BLaER1 (cell line): ENCODE results near the gene KRTAP9-1.
"Not testable (repeated sequence)": the region's sequence is repeated elsewhere in the genome, so short reads cannot be mapped to it uniquely, and the experiment has no call there.

ENCODE experiments used
- H3K27ac ChIP-seq: shearing (Covaris generic); formaldehyde crosslinking; 2 replicates; pipeline ENCODE4 v1.8.1; 2022
- H3K27me3 ChIP-seq: shearing (Covaris generic); formaldehyde crosslinking; 2 replicates; pipeline ENCODE4 v1.8.1; 2022
- H3K36me3 ChIP-seq: shearing (Covaris generic); formaldehyde crosslinking; 2 replicates; pipeline ENCODE4 v1.8.1; 2022
- H3K4me1 ChIP-seq: shearing (Covaris generic); formaldehyde crosslinking; 2 replicates; pipeline ENCODE4 v1.8.1; 2022
- H3K4me2 ChIP-seq: shearing (Covaris generic); formaldehyde crosslinking; 2 replicates; pipeline ENCODE4 v1.8.1; 2022
- H3K4me3 ChIP-seq: shearing (Covaris generic); formaldehyde crosslinking; 2 replicates; pipeline ENCODE4 v1.8.1; 2022
- H3K9ac ChIP-seq: shearing (Covaris generic); formaldehyde crosslinking; 2 replicates; pipeline ENCODE4 v1.8.1; 2022
- H3K9me3 ChIP-seq: shearing (Covaris generic); formaldehyde crosslinking; 2 replicates; pipeline ENCODE4 v1.8.1; 2022
- H4K20me1 ChIP-seq: shearing (Covaris generic); formaldehyde crosslinking; 2 replicates; pipeline ENCODE4 v1.8.1; 2022
- Cebpa-rat ChIP-seq: shearing (Covaris generic); IDR thresholded peaks from 2 replicates; pipeline ENCODE4 v1.8.1; 2022

Gene KRTAP9-1

GRCh38 chr17:41151525-41151924, 38.2 kb upstream of the KRTAP9-1 start:
- Histone ChIP-seq H3K27me3 (no peaks in the 10 kb centered on the region), H3K36me3 (no peaks in the 10 kb centered on the region), H4K20me1 (no peaks in the 10 kb centered on the region), H3K9me3 (no peaks in the 10 kb centered on the region), H3K4me3 (no peak overlapping the region), H3K27ac (no peak overlapping the region), H3K4me2 (no peak overlapping the region), H3K4me1 (no peaks in the 10 kb centered on the region), H3K9ac (no peak overlapping the region)
- TF ChIP-seq Cebpa-rat, result no peak

GRCh38 chr17:41153856-41154255, 35.8 kb upstream of the KRTAP9-1 start:
- Histone ChIP-seq H3K4me2 (no peak overlapping the region), H3K27me3 (no peaks in the 10 kb centered on the region), H3K36me3 (no peaks in the 10 kb centered on the region), H3K27ac (no peak overlapping the region), H4K20me1 (no peaks in the 10 kb centered on the region), H3K9ac (no peak overlapping the region), H3K9me3 (no peaks in the 10 kb centered on the region), H3K4me3 (no peak overlapping the region), H3K4me1 (no peaks in the 10 kb centered on the region)
- no peak for TF ChIP-seq Cebpa-rat

GRCh38 chr17:41160190-41160589, 29.5 kb upstream of the KRTAP9-1 start:
- not testable (repeated sequence) for H3K4me3 ChIP-seq, H3K36me3 ChIP-seq, H3K9ac ChIP-seq, H3K4me2 ChIP-seq, H4K20me1 ChIP-seq, H3K27ac ChIP-seq, H3K9me3 ChIP-seq, H3K4me1 ChIP-seq, H3K27me3 ChIP-seq

- H3K36me3 ChIP-seq, result no peaks in the 10 kb centered on the region
- H4K20me1 ChIP-seq, result no peaks in the 10 kb centered on the region
- H3K27ac ChIP-seq, result no peak within 1 kb of the TSS
- H3K27me3 ChIP-seq, result no peaks in the 10 kb centered on the region
- no peaks in the 10 kb centered on the region for H3K9me3 ChIP-seq
- H3K9ac ChIP-seq, result no peak within 1 kb of the TSS
- H3K4me3 ChIP-seq, result no peak within 1 kb of the TSS
- no peaks in the 10 kb centered on the region for H3K4me1 ChIP-seq
- no peak within 1 kb of the TSS for H3K4me2 ChIP-seq
- no peak for TF ChIP-seq Cebpa-rat
Observed at GRCh38 chr17:41160648-41161047, 29.0 kb upstream of the KRTAP9-1 start, which contains the start of gene KRTAP4-4. KRTAP4-4 (minus strand) TSS chr17:41160748; CDS start chr17:41160691, 57 bp downstream.

GRCh38 chr17:41163828-41164227, 25.9 kb upstream of the KRTAP9-1 start:
- Histone ChIP-seq H3K4me3 (no peak overlapping the region), H4K20me1 (no peaks in the 10 kb centered on the region), H3K36me3 (no peaks in the 10 kb centered on the region), H3K27me3 (no peaks in the 10 kb centered on the region), H3K9ac (no peak overlapping the region), H3K27ac (no peak overlapping the region), H3K4me2 (no peak overlapping the region), H3K4me1 (no peaks in the 10 kb centered on the region), H3K9me3 (peaks cover 7% of the 10 kb centered on the region; the same call in 1 of the 2 replicates)
- TF ChIP-seq Cebpa-rat, result no peak

- TF ChIP-seq Cebpa-rat, result no peak
- H3K27me3 ChIP-seq, result no peaks in the 10 kb centered on the region
- H3K4me1 ChIP-seq, result no peaks in the 10 kb centered on the region
- no peak overlapping the region for H3K9ac ChIP-seq
- H3K9me3 ChIP-seq, result peaks cover 7% of the 10 kb centered on the region; the same call in 1 of the 2 replicates
- H4K20me1 ChIP-seq, result no peaks in the 10 kb centered on the region
- no peak overlapping the region for H3K4me3 ChIP-seq
- no peak overlapping the region for H3K4me2 ChIP-seq
- no peaks in the 10 kb centered on the region for H3K36me3 ChIP-seq
- no peak overlapping the region for H3K27ac ChIP-seq
Observed at GRCh38 chr17:41167561-41167960, 22.1 kb upstream of the KRTAP9-1 start.

- no peaks in the 10 kb centered on the region for H3K4me1 ChIP-seq
- no peak within 1 kb of the TSS for H3K4me3 ChIP-seq
- no peaks in the 10 kb centered on the region for H3K27me3 ChIP-seq
- no peaks in the 10 kb centered on the region for H3K36me3 ChIP-seq
- H3K27ac ChIP-seq, result no peak within 1 kb of the TSS
- H3K4me2 ChIP-seq, result no peak within 1 kb of the TSS
- H4K20me1 ChIP-seq, result no peaks in the 10 kb centered on the region
- peaks cover 7% of the 10 kb centered on the region; the same call in 1 of the 2 replicates for H3K9me3 ChIP-seq
- no peak within 1 kb of the TSS for H3K9ac ChIP-seq
- TF ChIP-seq Cebpa-rat, result no peak
Observed at GRCh38 chr17:41168121-41168520, 21.6 kb upstream of the KRTAP9-1 start, which contains the start of gene KRTAP4-3. KRTAP4-3 (minus strand) TSS chr17:41168221; CDS start chr17:41168172, 49 bp downstream.

- H3K9ac ChIP-seq, result no peak overlapping the region
- H3K4me1 ChIP-seq, result peaks cover 22% of the 10 kb centered on the region
- no peak overlapping the region for H3K27ac ChIP-seq
- TF ChIP-seq Cebpa-rat, result no peak
- H3K36me3 ChIP-seq, result no peaks in the 10 kb centered on the region
- H3K9me3 ChIP-seq, result peaks cover 7% of the 10 kb centered on the region; the same call in 1 of the 2 replicates
- no peaks in the 10 kb centered on the region for H4K20me1 ChIP-seq
- H3K4me3 ChIP-seq, result no peak overlapping the region
- H3K27me3 ChIP-seq, result no peaks in the 10 kb centered on the region
- H3K4me2 ChIP-seq, result no peak overlapping the region
Observed at GRCh38 chr17:41171886-41172285, 17.8 kb upstream of the KRTAP9-1 start.

GRCh38 chr17:41176744-41177387, 12.8 kb upstream of the KRTAP9-1 start:
- no peak for TF ChIP-seq Cebpa-rat
- peaks cover 28% of the 10 kb centered on the region for H3K4me1 ChIP-seq
- peak overlapping the region; percentile 86 for H3K4me2 ChIP-seq
- H3K27ac ChIP-seq, result no peak overlapping the region
- H4K20me1 ChIP-seq, result no peaks in the 10 kb centered on the region
- no peaks in the 10 kb centered on the region for H3K27me3 ChIP-seq
- H3K36me3 ChIP-seq, result no peaks in the 10 kb centered on the region
- no peak overlapping the region for H3K9ac ChIP-seq
- no peaks in the 10 kb centered on the region for H3K9me3 ChIP-seq
- no peak overlapping the region for H3K4me3 ChIP-seq

- no peaks in the 10 kb centered on the region for H4K20me1 ChIP-seq
- no peak within 1 kb of the TSS for H3K9ac ChIP-seq
- H3K9me3 ChIP-seq, result no peaks in the 10 kb centered on the region
- no peak within 1 kb of the TSS for H3K4me3 ChIP-seq
- H3K36me3 ChIP-seq, result no peaks in the 10 kb centered on the region
- no peak for TF ChIP-seq Cebpa-rat
- H3K27me3 ChIP-seq, result no peaks in the 10 kb centered on the region
- H3K4me1 ChIP-seq, result peaks cover 28% of the 10 kb centered on the region
- peak within 1 kb of the TSS; percentile 86 for H3K4me2 ChIP-seq
- H3K27ac ChIP-seq, result no peak within 1 kb of the TSS
Observed at GRCh38 chr17:41177727-41178271, 11.9 kb upstream of the KRTAP9-1 start, which contains the start of gene KRTAP4-2. KRTAP4-2 (minus strand) TSS chr17:41178221; CDS start chr17:41178164, 57 bp downstream.
